GM12864 (cell line): ENCODE measurements around the gene SEC22A.

Experiments used
- DNase-seq: peaks from one replicate; pipeline ENCODE4 v3.0.0-alpha.2; 2011; ENCODE audit warnings: low read depth
- H3K4me3 ChIP-seq: 2 replicates; pipeline ENCODE4 v1.5.1; 2011; ENCODE audit warnings: mild to moderate bottlenecking, low read depth, low read length, control low read depth
- TF ChIP-seq, protein P1 (sequence below): IDR thresholded peaks from 2 replicates; pipeline ENCODE4 v1.5.1; 2011; ENCODE audit warnings: low read depth, mild to moderate bottlenecking, moderate library complexity, low read length, control low read depth, inconsistent platforms; ENCODE audit errors: missing control alignments

Gene SEC22A

GRCh38 chr3:123302961-123303360 is 101.2 kb downstream of the SEC22A start:
- TF ChIP-seq, protein P1, sequence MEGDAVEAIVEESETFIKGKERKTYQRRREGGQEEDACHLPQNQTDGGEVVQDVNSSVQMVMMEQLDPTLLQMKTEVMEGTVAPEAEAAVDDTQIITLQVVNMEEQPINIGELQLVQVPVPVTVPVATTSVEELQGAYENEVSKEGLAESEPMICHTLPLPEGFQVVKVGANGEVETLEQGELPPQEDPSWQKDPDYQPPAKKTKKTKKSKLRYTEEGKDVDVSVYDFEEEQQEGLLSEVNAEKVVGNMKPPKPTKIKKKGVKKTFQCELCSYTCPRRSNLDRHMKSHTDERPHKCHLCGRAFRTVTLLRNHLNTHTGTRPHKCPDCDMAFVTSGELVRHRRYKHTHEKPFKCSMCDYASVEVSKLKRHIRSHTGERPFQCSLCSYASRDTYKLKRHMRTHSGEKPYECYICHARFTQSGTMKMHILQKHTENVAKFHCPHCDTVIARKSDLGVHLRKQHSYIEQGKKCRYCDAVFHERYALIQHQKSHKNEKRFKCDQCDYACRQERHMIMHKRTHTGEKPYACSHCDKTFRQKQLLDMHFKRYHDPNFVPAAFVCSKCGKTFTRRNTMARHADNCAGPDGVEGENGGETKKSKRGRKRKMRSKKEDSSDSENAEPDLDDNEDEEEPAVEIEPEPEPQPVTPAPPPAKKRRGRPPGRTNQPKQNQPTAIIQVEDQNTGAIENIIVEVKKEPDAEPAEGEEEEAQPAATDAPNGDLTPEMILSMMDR, result no peak
- no peak for DNase-seq
- no peak overlapping the region for H3K4me3 ChIP-seq

- no peak for DNase-seq
- TF ChIP-seq, protein P1, result no peak
Observed at GRCh38 chr3:123303976-123304560, 102.3 kb downstream of the SEC22A start.

GRCh38 chr3:123305192-123305591 is 103.4 kb downstream of the SEC22A start:
- DNase-seq, result no peak
- no peak overlapping the region for H3K4me3 ChIP-seq
- TF ChIP-seq, protein P1, result no peak

More at GRCh38 chr3:123303976-123304560, 102.3 kb downstream of the SEC22A start:
- H3K4me3 ChIP-seq, result no peak overlapping the region

DNA sequence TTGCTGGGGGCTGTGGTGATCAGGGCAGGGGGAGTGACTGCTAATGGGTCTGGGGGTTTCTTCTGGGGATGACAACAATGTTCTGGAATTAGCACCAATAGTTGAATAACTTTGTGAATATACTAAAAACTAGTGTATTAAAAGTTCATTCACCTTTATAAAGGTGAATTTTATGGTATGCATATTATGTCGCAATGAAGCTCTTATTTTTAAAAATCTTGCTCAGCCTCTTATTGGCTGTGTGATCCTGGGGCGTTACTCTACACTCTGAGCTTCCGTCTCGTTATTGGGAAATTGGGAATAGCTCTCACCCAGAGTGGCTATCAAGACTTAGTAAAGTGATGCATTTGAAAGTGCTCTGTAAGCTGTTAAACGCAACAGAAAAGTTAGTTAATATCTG is 105.3 kb downstream of the SEC22A start:
- no peak overlapping the region for H3K4me3 ChIP-seq
- DNase-seq, result no peak
- TF ChIP-seq, protein P1, result no peak

DNA sequence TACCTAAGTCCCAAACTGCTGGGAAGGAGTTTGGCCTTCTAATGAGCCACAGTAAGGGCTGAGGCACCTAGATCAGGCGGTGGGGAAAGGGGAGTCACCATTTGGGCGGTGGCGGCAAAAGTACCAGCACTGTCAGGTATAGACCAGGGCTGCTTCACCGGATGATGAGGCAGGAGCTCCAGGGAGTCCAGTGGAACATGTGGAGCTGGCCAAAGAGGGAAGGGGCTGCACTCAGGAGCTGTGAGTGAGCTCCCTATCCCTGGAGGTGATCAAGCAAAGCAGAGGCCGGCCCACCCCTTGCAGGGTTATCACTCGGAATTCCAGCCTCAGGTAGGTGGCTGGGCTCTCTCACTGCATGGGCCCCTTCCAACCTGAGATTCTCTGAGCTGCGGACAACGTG is 108.4 kb downstream of the SEC22A start:
- no peak for DNase-seq
- TF ChIP-seq, protein P1, result no peak
- no peak overlapping the region for H3K4me3 ChIP-seq

DNA sequence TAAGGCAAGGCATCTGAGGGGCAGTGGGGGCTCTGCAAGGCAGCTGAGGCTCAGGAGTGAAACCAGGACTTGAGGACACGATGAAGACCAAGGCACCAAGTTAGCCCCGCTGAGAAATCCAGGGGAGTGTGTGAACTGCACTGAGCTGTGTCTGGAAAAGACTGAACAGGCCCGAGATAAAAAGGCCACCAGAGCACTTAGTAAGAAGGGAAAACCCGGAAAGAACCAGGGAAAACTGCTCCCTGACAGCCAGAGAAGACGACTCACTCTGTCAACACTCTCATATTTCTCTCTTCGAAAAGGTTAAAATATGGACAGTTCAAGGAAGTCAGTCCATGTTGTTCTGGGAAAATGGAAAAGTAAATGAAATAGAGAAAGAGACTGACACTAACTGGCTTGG is 109.0 kb downstream of the SEC22A start:
- TF ChIP-seq, protein P1, result no peak
- H3K4me3 ChIP-seq, result no peak overlapping the region
- no peak for DNase-seq

DNA sequence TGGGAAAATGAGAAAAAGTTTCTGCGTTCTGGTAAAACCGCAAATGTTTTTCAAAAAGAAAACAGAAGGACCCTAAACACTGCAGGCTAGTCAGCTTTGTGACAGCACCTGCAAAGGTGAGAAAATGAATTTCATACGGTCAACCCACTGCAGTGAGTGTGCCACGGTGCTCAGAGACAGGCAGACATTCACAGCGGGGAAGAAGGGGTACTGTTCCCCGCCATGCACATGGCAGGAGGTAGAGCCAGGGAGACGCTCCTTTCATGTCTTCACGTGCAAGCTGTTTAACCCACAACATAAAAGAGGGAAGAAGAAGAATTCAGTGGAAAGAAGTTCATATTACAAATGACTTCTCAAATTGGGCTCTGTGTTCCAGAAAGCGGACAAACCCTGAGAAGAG is 109.5 kb downstream of the SEC22A start:
- no peak for DNase-seq
- TF ChIP-seq, protein P1, result no peak
- no peak overlapping the region for H3K4me3 ChIP-seq
